ENCODE data around the gene MYO1E. TPM values are rescaled to one million over a fixed set of nuclear protein-coding genes. Genes with fewer than 3 reads are reported as not detected.

The MYO1E gene
- total and polyA plus RNA-seq, 4 donors, result 28.7 to 46.1 (median 38.7) TPM

GRCh38 chr15:59312205-59312604 is 60.5 kb downstream of the MYO1E start:
- H3K4me1 ChIP-seq (ENCODE audit: control insufficient read depth, insufficient read depth, low read length), result peaks cover 6% of the 10 kb centered on the region
- 70% methylated on average over 7 of the region's 7 CpGs for WGBS (ENCODE audit: insufficient coverage)
- H3K36me3 ChIP-seq (ENCODE audit: control insufficient read depth, insufficient read depth, low read length), result no peaks in the 10 kb centered on the region
- no peaks in the 10 kb centered on the region for H3K9me3 ChIP-seq (ENCODE audit: control insufficient read depth, insufficient read depth, low read length)
- H3K27ac ChIP-seq (ENCODE audit: low read depth, low read length), result no peak overlapping the region
- no peak for DNase-seq (ENCODE audit: low read depth in 4 of 6, low spot score in 6 of 6)
- H3K4me3 ChIP-seq (ENCODE audit: low read depth, low read length), result no peak overlapping the region
- no peaks in the 10 kb centered on the region for H3K27me3 ChIP-seq (ENCODE audit: control insufficient read depth, insufficient read depth, low read length)

- DNase-seq (ENCODE audit: low read depth in 4 of 6, low spot score in 6 of 6), result no peak
- H3K4me1 ChIP-seq (ENCODE audit: control insufficient read depth, insufficient read depth, low read length), result peaks cover 6% of the 10 kb centered on the region
- H3K27me3 ChIP-seq (ENCODE audit: control insufficient read depth, insufficient read depth, low read length), result no peaks in the 10 kb centered on the region
- no peak overlapping the region for H3K27ac ChIP-seq (ENCODE audit: low read depth, low read length)
- no peaks in the 10 kb centered on the region for H3K36me3 ChIP-seq (ENCODE audit: control insufficient read depth, insufficient read depth, low read length)
- no peaks in the 10 kb centered on the region for H3K9me3 ChIP-seq (ENCODE audit: control insufficient read depth, insufficient read depth, low read length)
- H3K4me3 ChIP-seq (ENCODE audit: low read depth, low read length), result no peak overlapping the region
- WGBS (ENCODE audit: insufficient coverage), result 91% methylated on average over 8 of the region's 8 CpGs
Observed at GRCh38 chr15:59311195-59311594, 61.5 kb downstream of the MYO1E start.

- Histone ChIP-seq H3K9me3 (ENCODE audit: control insufficient read depth, insufficient read depth, low read length) (no peaks in the 10 kb centered on the region), H3K27me3 (ENCODE audit: control insufficient read depth, insufficient read depth, low read length) (no peaks in the 10 kb centered on the region), H3K4me3 (ENCODE audit: low read depth, low read length) (no peak overlapping the region), H3K4me1 (ENCODE audit: control insufficient read depth, insufficient read depth, low read length) (peaks cover 6% of the 10 kb centered on the region), H3K27ac (ENCODE audit: low read depth, low read length) (no peak overlapping the region), H3K36me3 (ENCODE audit: control insufficient read depth, insufficient read depth, low read length) (no peaks in the 10 kb centered on the region)
- DNase-seq (ENCODE audit: low read depth in 4 of 6, low spot score in 6 of 6), result no peak
- 92% methylated on average over 4 of the region's 5 CpGs for WGBS (ENCODE audit: insufficient coverage)
Observed at GRCh38 chr15:59309405-59309804, 63.3 kb downstream of the MYO1E start.

GRCh38 chr15:59307165-59307537 is 65.5 kb downstream of the MYO1E start:
- DNase-seq (ENCODE audit: low read depth in 4 of 6, low spot score in 6 of 6), result no peak
- Histone ChIP-seq H3K36me3 (ENCODE audit: control insufficient read depth, insufficient read depth, low read length) (no peaks in the 10 kb centered on the region), H3K27me3 (ENCODE audit: control insufficient read depth, insufficient read depth, low read length) (no peaks in the 10 kb centered on the region), H3K4me3 (ENCODE audit: low read depth, low read length) (no peak overlapping the region), H3K4me1 (ENCODE audit: control insufficient read depth, insufficient read depth, low read length) (no peaks in the 10 kb centered on the region), H3K9me3 (ENCODE audit: control insufficient read depth, insufficient read depth, low read length) (no peaks in the 10 kb centered on the region), H3K27ac (ENCODE audit: low read depth, low read length) (no peak overlapping the region)
- 84% methylated on average over 5 of the region's 6 CpGs for WGBS (ENCODE audit: insufficient coverage)

- peak in 1 of 6 donors; percentile 12 for DNase-seq (ENCODE audit: low read depth in 4 of 6, low spot score in 6 of 6)
- no peaks in the 10 kb centered on the region for H3K4me1 ChIP-seq (ENCODE audit: control insufficient read depth, insufficient read depth, low read length)
- H3K36me3 ChIP-seq (ENCODE audit: control insufficient read depth, insufficient read depth, low read length), result no peaks in the 10 kb centered on the region
- no peaks in the 10 kb centered on the region for H3K27me3 ChIP-seq (ENCODE audit: control insufficient read depth, insufficient read depth, low read length)
- WGBS (ENCODE audit: insufficient coverage), result 83% methylated on average over 7 of the region's 7 CpGs
- H3K4me3 ChIP-seq (ENCODE audit: low read depth, low read length), result no peak overlapping the region
- H3K27ac ChIP-seq (ENCODE audit: low read depth, low read length), result no peak overlapping the region
- H3K9me3 ChIP-seq (ENCODE audit: control insufficient read depth, insufficient read depth, low read length), result no peaks in the 10 kb centered on the region
Observed at GRCh38 chr15:59306520-59307164, 66.0 kb downstream of the MYO1E start.

GRCh38 chr15:59304807-59305206 is 67.9 kb downstream of the MYO1E start:
- Histone ChIP-seq H3K27ac (ENCODE audit: low read depth, low read length) (no peak overlapping the region), H3K36me3 (ENCODE audit: control insufficient read depth, insufficient read depth, low read length) (no peaks in the 10 kb centered on the region), H3K4me3 (ENCODE audit: low read depth, low read length) (no peak overlapping the region), H3K27me3 (ENCODE audit: control insufficient read depth, insufficient read depth, low read length) (peaks cover 2% of the 10 kb centered on the region), H3K9me3 (ENCODE audit: control insufficient read depth, insufficient read depth, low read length) (no peaks in the 10 kb centered on the region), H3K4me1 (ENCODE audit: control insufficient read depth, insufficient read depth, low read length) (peaks cover 4% of the 10 kb centered on the region)
- no peak for DNase-seq (ENCODE audit: low read depth in 4 of 6, low spot score in 6 of 6)
- 95% methylated on average over 6 of the region's 6 CpGs for WGBS (ENCODE audit: insufficient coverage)

- Histone ChIP-seq H3K4me1 (ENCODE audit: control insufficient read depth, insufficient read depth, low read length) (peaks cover 4% of the 10 kb centered on the region), H3K27me3 (ENCODE audit: control insufficient read depth, insufficient read depth, low read length) (peaks cover 2% of the 10 kb centered on the region), H3K9me3 (ENCODE audit: control insufficient read depth, insufficient read depth, low read length) (no peaks in the 10 kb centered on the region), H3K36me3 (ENCODE audit: control insufficient read depth, insufficient read depth, low read length) (no peaks in the 10 kb centered on the region), H3K27ac (ENCODE audit: low read depth, low read length) (no peak overlapping the region), H3K4me3 (ENCODE audit: low read depth, low read length) (no peak overlapping the region)
- WGBS (ENCODE audit: insufficient coverage), result 88% methylated on average over 7 of the region's 15 CpGs
- DNase-seq (ENCODE audit: low read depth in 4 of 6, low spot score in 6 of 6), result no peak
Observed at GRCh38 chr15:59304034-59304795, 68.5 kb downstream of the MYO1E start.

GRCh38 chr15:59303633-59304032 is 69.0 kb downstream of the MYO1E start:
- no peaks in the 10 kb centered on the region for H3K36me3 ChIP-seq (ENCODE audit: control insufficient read depth, insufficient read depth, low read length)
- H3K27me3 ChIP-seq (ENCODE audit: control insufficient read depth, insufficient read depth, low read length), result peaks cover 2% of the 10 kb centered on the region
- WGBS (ENCODE audit: insufficient coverage), result 84% methylated on average over 5 of the region's 9 CpGs
- H3K9me3 ChIP-seq (ENCODE audit: control insufficient read depth, insufficient read depth, low read length), result no peaks in the 10 kb centered on the region
- no peak overlapping the region for H3K4me3 ChIP-seq (ENCODE audit: low read depth, low read length)
- H3K27ac ChIP-seq (ENCODE audit: low read depth, low read length), result no peak overlapping the region
- H3K4me1 ChIP-seq (ENCODE audit: control insufficient read depth, insufficient read depth, low read length), result peaks cover 4% of the 10 kb centered on the region
- peak in 1 of 6 donors; percentile 36 for DNase-seq (ENCODE audit: low read depth in 4 of 6, low spot score in 6 of 6)

GRCh38 chr15:59303136-59303535 is 69.5 kb downstream of the MYO1E start:
- no peaks in the 10 kb centered on the region for H3K9me3 ChIP-seq (ENCODE audit: control insufficient read depth, insufficient read depth, low read length)
- H3K4me1 ChIP-seq (ENCODE audit: control insufficient read depth, insufficient read depth, low read length), result peaks cover 4% of the 10 kb centered on the region
- H3K27ac ChIP-seq (ENCODE audit: low read depth, low read length), result no peak overlapping the region
- DNase-seq (ENCODE audit: low read depth in 4 of 6, low spot score in 6 of 6), result no peak
- peaks cover 2% of the 10 kb centered on the region for H3K27me3 ChIP-seq (ENCODE audit: control insufficient read depth, insufficient read depth, low read length)
- no peaks in the 10 kb centered on the region for H3K36me3 ChIP-seq (ENCODE audit: control insufficient read depth, insufficient read depth, low read length)
- WGBS (ENCODE audit: insufficient coverage), result 86% methylated on average over 3 of the region's 8 CpGs
- H3K4me3 ChIP-seq (ENCODE audit: low read depth, low read length), result no peak overlapping the region

- no peak overlapping the region for H3K27ac ChIP-seq (ENCODE audit: low read depth, low read length)
- H3K36me3 ChIP-seq (ENCODE audit: control insufficient read depth, insufficient read depth, low read length), result no peaks in the 10 kb centered on the region
- DNase-seq (ENCODE audit: low read depth in 4 of 6, low spot score in 6 of 6), result no peak
- H3K4me3 ChIP-seq (ENCODE audit: low read depth, low read length), result no peak overlapping the region
- H3K27me3 ChIP-seq (ENCODE audit: control insufficient read depth, insufficient read depth, low read length), result peaks cover 2% of the 10 kb centered on the region
- H3K4me1 ChIP-seq (ENCODE audit: control insufficient read depth, insufficient read depth, low read length), result peaks cover 5% of the 10 kb centered on the region
- 64% methylated on average over 2 of the region's 6 CpGs for WGBS (ENCODE audit: insufficient coverage)
- no peaks in the 10 kb centered on the region for H3K9me3 ChIP-seq (ENCODE audit: control insufficient read depth, insufficient read depth, low read length)
Observed at GRCh38 chr15:59301527-59301926, 71.1 kb downstream of the MYO1E start.
